Stimulated activated CD4-positive, alpha-beta T cell treated with anti-CD3 and anti-CD28 coated beads, Interleukin-15, amount 100 ng/mL, for 48 hours (primary cell): ENCODE measurements around the gene CDC42BPA.
A peak's percentile ranks its signal among the peaks of the same experiment; 100 is the strongest.

ENCODE experiments used
- DNase-seq, 2 donors: peaks; one replicate each; pipeline ENCODE4 v3.0.0-alpha.2; 2020; ENCODE audit warnings: low read depth in 2 of 2

The CDC42BPA gene

GRCh38 chr1:226994586-226995364 is 323.5 kb downstream of the CDC42BPA start:
- no peak for DNase-seq

- DNase-seq = no peak
Measured at GRCh38 chr1:226993814-226994585, 324.3 kb downstream of the CDC42BPA start.

- no peak for DNase-seq
Measured at GRCh38 chr1:226991920-226992319, 326.4 kb downstream of the CDC42BPA start.

- peak; percentile 59 to 61 for DNase-seq
Measured at GRCh38 chr1:226990133-226990716, 328.1 kb downstream of the CDC42BPA start.

- DNase-seq = no peak
Measured at GRCh38 chr1:226989085-226989920, 329.0 kb downstream of the CDC42BPA start.

GRCh38 chr1:226988334-226988666 is 330.0 kb downstream of the CDC42BPA start:
- DNase-seq = no peak

GRCh38 chr1:226987623-226988333 is 330.5 kb downstream of the CDC42BPA start:
- no peak for DNase-seq

- no peak for DNase-seq
Measured at GRCh38 chr1:226987179-226987536, 331.1 kb downstream of the CDC42BPA start.

GRCh38 chr1:226986496-226987178 is 331.7 kb downstream of the CDC42BPA start:
- no peak for DNase-seq

GRCh38 chr1:226985839-226986463 is 332.3 kb downstream of the CDC42BPA start:
- no peak for DNase-seq

GRCh38 chr1:226985239-226985838 is 333.0 kb downstream of the CDC42BPA start:
- no peak for DNase-seq

GRCh38 chr1:226984521-226985238 is 333.6 kb downstream of the CDC42BPA start:
- DNase-seq = no peak

- DNase-seq = no peak
Measured at GRCh38 chr1:226983992-226984364, 334.3 kb downstream of the CDC42BPA start.

- no peak for DNase-seq
Measured at GRCh38 chr1:226983247-226983991, 334.9 kb downstream of the CDC42BPA start.

- DNase-seq = no peak
Measured at GRCh38 chr1:226982451-226983177, 335.7 kb downstream of the CDC42BPA start.

GRCh38 chr1:226981838-226982237 is 336.5 kb downstream of the CDC42BPA start:
- DNase-seq = no peak

GRCh38 chr1:226981386-226981817 is 336.9 kb downstream of the CDC42BPA start:
- DNase-seq = no peak
